H1 (cell line): ENCODE results near the gene KCNQ2. TPM values are rescaled to one million over a fixed set of nuclear protein-coding genes. Genes with fewer than 3 reads are reported as not detected.
A peak's percentile ranks its signal among the peaks of the same experiment; 100 is the strongest.

Experiments
- CTCF ChIA-PET: fragments of 300-600 bp; sonication (Branson Sonifier 250); formaldehyde crosslinking; loops from one replicate; lab custom pipeline; 2021; ENCODE audit not compliant: partially characterized antibody; lab: Charles Lee
- POLR2A ChIA-PET: fragments of 300-600 bp; sonication (Branson Sonifier 250); formaldehyde crosslinking; loops from one replicate; lab custom pipeline; 2021; ENCODE audit warnings: inconsistent platforms; ENCODE audit not compliant: partially characterized antibody; lab: Charles Lee
- DNase-seq, 2 experiments: peaks; one replicate each; pipeline versions ENCODE4 v3.0.0 to v3.0.0-alpha.2; 2010 to 2022; ENCODE audit warnings: low spot score in 2 of 2, low read depth in 1 of 2, mixed read lengths in 1 of 2
- FAIRE-seq: peaks from 2 replicates; lab custom pipeline; 2011; peaks lifted over from hg19 to GRCh38; lab: Jason Lieb, UNC
- H2AFZ ChIP-seq: 2 replicates; pipeline ENCODE4 v1.8.1; 2012; ENCODE audit warnings: low read length, inconsistent platforms
- H2AK5ac ChIP-seq: 2 replicates; pipeline ENCODE4 v1.6.1; 2013; ENCODE audit warnings: low read depth, low read length
- H2BK120ac ChIP-seq: replicated peaks from 2 replicates; pipeline ENCODE3; 2013; ENCODE audit warnings: low read depth, low read length, inconsistent platforms
- H2BK12ac ChIP-seq: 2 replicates; pipeline ENCODE4 v1.6.1; 2013; ENCODE audit warnings: low read depth, low read length
- H2BK15ac ChIP-seq: 2 replicates; pipeline ENCODE4 v1.6.1; 2013; ENCODE audit warnings: low read length
- H2BK20ac ChIP-seq: 2 replicates; pipeline ENCODE4 v1.6.1; 2013; ENCODE audit warnings: low read length
- H2BK5ac ChIP-seq: 2 replicates; pipeline ENCODE4 v1.6.1; 2013; ENCODE audit warnings: low read depth, low read length
- H3K14ac ChIP-seq: 2 replicates; pipeline ENCODE4 v1.6.1; 2013; ENCODE audit warnings: inconsistent platforms; ENCODE audit not compliant: insufficient read length
- H3K18ac ChIP-seq: 2 replicates; pipeline ENCODE4 v1.6.1; 2013; ENCODE audit warnings: low read length; ENCODE audit errors: extremely low read depth
- H3K23ac ChIP-seq: 2 replicates; pipeline ENCODE4 v1.6.1; 2013; ENCODE audit warnings: inconsistent platforms; ENCODE audit not compliant: insufficient read length
- H3K23me2 ChIP-seq: 2 replicates; pipeline ENCODE4 v1.6.1; 2013; ENCODE audit warnings: low read depth, low read length
- H3K27ac ChIP-seq: 2 replicates; pipeline ENCODE4 v1.6.1; 2011; ENCODE audit warnings: low read depth, low read length, inconsistent platforms
- H3K27me3 ChIP-seq, 4 experiments: replicated peaks in 1 of 4; 1 replicate in 1 of 4; 2 replicates in 3 of 4; pipeline versions ENCODE4 v1.6.1 to v1.8.1; 2011 to 2013; ENCODE audit warnings: low read length in 3 of 4, mild to moderate bottlenecking in 3 of 4, inconsistent platforms in 2 of 4, mixed read lengths in 2 of 4, moderate library complexity in 1 of 4; ENCODE audit not compliant: control insufficient read depth in 3 of 4, insufficient read depth in 3 of 4; ENCODE audit errors: extremely low read depth in 1 of 4
- H3K36me3 ChIP-seq, 4 experiments: 2 replicates each; pipeline versions ENCODE4 v1.6.1 to v1.8.1; 2011 to 2013; ENCODE audit warnings: mild to moderate bottlenecking in 4 of 4, low read length in 3 of 4, moderate library complexity in 2 of 4, control low read depth in 1 of 4, inconsistent platforms in 1 of 4; ENCODE audit not compliant: insufficient read depth in 4 of 4, control insufficient read depth in 2 of 4
- H3K4ac ChIP-seq: replicated peaks from 2 replicates; pipeline ENCODE3; 2013; ENCODE audit warnings: low read length, low read depth, mixed read lengths, inconsistent platforms; ENCODE audit not compliant: insufficient read length
- H3K4me1 ChIP-seq, 4 experiments: replicated peaks in 1 of 4; 1 replicate in 1 of 4; 2 replicates in 3 of 4; pipeline versions ENCODE4 v1.6.1 to v1.8.1; 2011 to 2013; ENCODE audit warnings: low read length in 3 of 4, inconsistent platforms in 2 of 4, mixed read lengths in 1 of 4; ENCODE audit not compliant: insufficient read depth in 4 of 4, control insufficient read depth in 3 of 4
- H3K4me2 ChIP-seq, 2 experiments: 2 replicates each; pipeline versions ENCODE4 v1.6.1 to v1.8.1; 2011 to 2013; ENCODE audit warnings: low read depth in 2 of 2, low read length in 2 of 2, control low read depth in 1 of 2, inconsistent platforms in 1 of 2, mild to moderate bottlenecking in 1 of 2; ENCODE audit not compliant: insufficient read depth in 1 of 2
- H3K4me3 ChIP-seq, 4 experiments: fragments of 200-600, 300-600 bp in 1 of 4; sonication (generic), shearing (Covaris generic), sonication (Bioruptor Twin) in 1 of 4; 2 replicates each; pipeline versions ENCODE4 v1.5.1 to v1.8.1; 2011 to 2016; ENCODE audit warnings: low read length in 4 of 4, low read depth in 3 of 4, control low read depth in 2 of 4, inconsistent platforms in 2 of 4, mild to moderate bottlenecking in 2 of 4, mixed read lengths in 1 of 4, moderate library complexity in 1 of 4; ENCODE audit not compliant: insufficient read depth in 2 of 4; ENCODE audit errors: extremely low read depth in 1 of 4
- H3K56ac ChIP-seq: replicated peaks from 2 replicates; pipeline ENCODE3; 2013; ENCODE audit warnings: low read depth, mild to moderate bottlenecking, mixed read lengths, low read length, inconsistent platforms; ENCODE audit not compliant: insufficient read length
- H3K79me1 ChIP-seq: 2 replicates; pipeline ENCODE4 v1.6.1; 2013; ENCODE audit warnings: low read depth, low read length, control low read depth
- H3K79me2 ChIP-seq, 2 experiments: 2 replicates each; pipeline versions ENCODE4 v1.6.1 to v1.8.1; 2012 to 2013; ENCODE audit warnings: low read length in 2 of 2, mild to moderate bottlenecking in 2 of 2, inconsistent platforms in 1 of 2; ENCODE audit not compliant: insufficient read depth in 2 of 2, control insufficient read depth in 1 of 2
- H3K9ac ChIP-seq, 4 experiments: replicated peaks in 1 of 4; 1 replicate in 1 of 4; 2 replicates in 3 of 4; pipeline versions ENCODE4 v1.6.1 to v1.8.1; 2011 to 2013; ENCODE audit warnings: low read depth in 3 of 4, low read length in 3 of 4, control low read depth in 2 of 4, mild to moderate bottlenecking in 2 of 4, moderate library complexity in 2 of 4, inconsistent platforms in 1 of 4; ENCODE audit errors: extremely low read depth in 1 of 4
- H3K9me3 ChIP-seq, 2 experiments: 2 replicates each; pipeline versions ENCODE4 v1.6.1 to v1.8.1; 2012 to 2013; ENCODE audit warnings: mild to moderate bottlenecking in 2 of 2, moderate library complexity in 2 of 2, control low read depth in 1 of 2, inconsistent platforms in 1 of 2, low read depth in 1 of 2, low read length in 1 of 2, mixed read lengths in 1 of 2; ENCODE audit not compliant: insufficient read depth in 2 of 2
- H4K20me1 ChIP-seq, 2 experiments: replicated peaks in 1 of 2; 2 replicates each; pipeline versions ENCODE3 to v1.8.1; 2011 to 2013; ENCODE audit warnings: inconsistent platforms in 2 of 2, low read length in 2 of 2, mild to moderate bottlenecking in 1 of 2; ENCODE audit not compliant: insufficient read depth in 2 of 2, control insufficient read depth in 1 of 2
- H4K5ac ChIP-seq: 2 replicates; pipeline ENCODE4 v1.6.1; 2013; ENCODE audit warnings: low read length, low read depth, mixed read lengths, inconsistent platforms; ENCODE audit not compliant: insufficient read length
- H4K8ac ChIP-seq: 2 replicates; pipeline ENCODE4 v1.8.0; 2013; ENCODE audit warnings: mild to moderate bottlenecking, moderate library complexity, low read length, inconsistent platforms; ENCODE audit not compliant: insufficient read depth; ENCODE audit errors: extremely low read depth
- H4K91ac ChIP-seq: replicated peaks from 2 replicates; pipeline ENCODE3; 2013; ENCODE audit warnings: low read length, mixed read lengths, inconsistent platforms; ENCODE audit not compliant: insufficient read length
- TAF7 ChIP-seq: optimal IDR thresholded peaks from 2 replicates; pipeline ENCODE3; 2011; ENCODE audit warnings: low read depth, mild to moderate bottlenecking, inconsistent platforms, low read length, moderate library complexity, borderline replicate concordance
- WGBS, 2 experiments: shearing (Covaris generic) in 1 of 2; methylation state at CpG; one replicate each; pipeline versions ENCODE4 v1.1.6 to v1.1.7; 2013 to 2015; ENCODE audit warnings: low lambda C conversion rate in 2 of 2, mixed read lengths in 2 of 2, inconsistent platforms in 1 of 2, low coverage in 1 of 2, missing lambda C conversion rate in 1 of 2; ENCODE audit not compliant: insufficient replicate concordance in 2 of 2, insufficient coverage in 1 of 2, insufficient read length in 1 of 2; ENCODE audit errors: extremely low coverage in 1 of 2, missing lambda C conversion rate in 1 of 2; 5-methylcytosine and 5-hydroxymethylcytosine counted together
- polyA plus RNA-seq, 7 experiments: library from polyadenylated mRNA; depleted of rRNA in 3 of 7; stranded (reverse) in 5 of 7; unstranded in 2 of 7; fragments of >200 nt in 5 of 7; fragments of 200-250 nt in 2 of 7; gene quantifications; 1 replicate in 5 of 7; 2 replicates in 1 of 7; 4 replicates in 1 of 7; pipeline versions ENCODE4 v1.2.1 to v1.2.3, GENCODE V29; 2011 to 2013; ENCODE audit warnings: missing spikeins in 2 of 7, mixed read lengths in 2 of 7
- total RNA-seq: library from RNA; stranded (reverse); fragmentation: NEBNext Ultra II Directional; extraction: Animal tissue kit (Norgen Biotek cat#: 25700); gene quantifications from 2 replicates; pipeline ENCODE4 v1.2.1, GENCODE V29; 2021
- TF ChIP-seq, protein P1 (sequence below), 3 experiments: IDR thresholded peaks; 1 replicate in 2 of 3; 2 replicates in 1 of 3; pipeline versions ENCODE4 v1.5.1 to v1.6.1; 2011; ENCODE audit warnings: low read length in 3 of 3, mild to moderate bottlenecking in 3 of 3, inconsistent platforms in 2 of 3, low read depth in 1 of 3, moderate library complexity in 1 of 3; ENCODE audit not compliant: insufficient read depth in 1 of 3; ENCODE audit errors: control extremely low read depth in 1 of 3

KCNQ2 gene
- total and polyA plus RNA-seq, 2 of the 8 experiments (the other 6 are each of a cell fraction or from before 2014, with no cell fraction given), result 82.6 to 243 TPM

DNA sequence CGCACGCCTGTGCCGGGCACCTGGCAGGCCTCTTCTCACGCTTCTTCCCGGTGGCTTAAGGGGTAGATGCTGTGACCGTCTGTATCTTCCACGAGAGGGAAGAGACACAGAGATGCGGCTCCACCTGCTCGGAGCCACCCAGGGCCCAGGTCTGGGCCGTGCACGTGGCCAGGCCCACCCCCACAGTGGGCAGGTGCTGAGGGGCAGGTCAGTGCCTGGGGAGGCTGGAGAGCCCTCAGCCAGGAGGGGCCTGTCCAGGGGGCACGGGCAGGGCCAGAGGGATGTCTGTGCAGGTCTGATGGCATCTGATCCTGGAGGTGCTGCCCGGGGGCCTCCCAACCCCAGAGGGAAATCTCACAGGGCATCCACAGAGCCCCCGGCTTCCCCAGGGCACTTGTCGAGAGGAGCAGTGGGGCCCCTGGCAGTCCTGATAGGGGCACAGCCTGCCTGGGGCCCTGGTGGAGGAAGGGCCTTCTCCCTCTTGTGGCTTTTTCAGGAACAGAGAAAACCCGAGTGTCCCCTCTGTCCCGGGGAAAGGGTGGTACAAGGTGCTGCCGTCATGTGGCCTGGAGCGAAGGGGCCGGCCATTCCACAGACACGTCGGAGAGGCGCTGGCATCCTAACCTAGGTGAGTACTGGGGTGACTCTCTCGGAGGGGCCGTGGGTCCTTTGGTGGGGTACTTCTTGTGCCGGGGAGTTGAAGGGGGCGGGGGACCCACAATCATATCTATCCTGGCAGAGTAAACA, 61.1 kb downstream of the KCNQ2 start:
- Histone ChIP-seq H2AFZ (no peak overlapping the region), H3K79me1 (no peaks in the 10 kb centered on the region), H4K20me1 (no peaks in the 10 kb centered on the region), H2BK12ac (no peak overlapping the region), H3K4me3 (no peak overlapping the region), H3K4me1 (peaks cover 0 to 10% (median 7%) of the 10 kb centered on the region in 4 experiments; a peak in 4 of 7 replicates), H3K79me2 (no peaks in the 10 kb centered on the region), H2BK20ac (no peak overlapping the region), H4K5ac (no peak overlapping the region), H3K9ac (no peak overlapping the region), H3K18ac (no peak overlapping the region), H3K23ac (no peak overlapping the region), H3K4ac (no peak overlapping the region), H3K9me3 (no peaks in the 10 kb centered on the region), H2AK5ac (no peak overlapping the region), H3K14ac (no peak overlapping the region), H3K56ac (no peak overlapping the region), H3K4me2 (no peak overlapping the region), H3K36me3 (no peaks in the 10 kb centered on the region), H2BK5ac (no peak overlapping the region), H3K23me2 (peaks cover 4% of the 10 kb centered on the region; the same call in 1 of the 2 replicates), H4K91ac (no peak overlapping the region), H3K27ac (no peak overlapping the region), H2BK15ac (peak overlapping the region; percentile 16; the same call in 1 of the 2 replicates), H3K27me3 (no peaks in the 10 kb centered on the region), H4K8ac (peak overlapping the region; percentile 3; the same call in 1 of the 2 replicates), H2BK120ac (no peak overlapping the region)
- 91% methylated on average over 23 of the region's 27 CpGs; no CpG with 5 or more reads in 1 of the 2 experiments for WGBS, 2 experiments
- ChIA-PET CTCF (interaction anchor here (0.6 to 1.5 kb wide), 2 partner anchors 41 to 102 kb away, joined by 3 read pairs; no protein-coding TSS in a partner anchor), POLR2A (interaction anchor here (1.0 kb wide), 1 partner anchor 8 kb away, joined by 3 read pairs; no protein-coding TSS in a partner anchor)
- no peak for TF ChIP-seq TAF7
- TF ChIP-seq, protein P1, sequence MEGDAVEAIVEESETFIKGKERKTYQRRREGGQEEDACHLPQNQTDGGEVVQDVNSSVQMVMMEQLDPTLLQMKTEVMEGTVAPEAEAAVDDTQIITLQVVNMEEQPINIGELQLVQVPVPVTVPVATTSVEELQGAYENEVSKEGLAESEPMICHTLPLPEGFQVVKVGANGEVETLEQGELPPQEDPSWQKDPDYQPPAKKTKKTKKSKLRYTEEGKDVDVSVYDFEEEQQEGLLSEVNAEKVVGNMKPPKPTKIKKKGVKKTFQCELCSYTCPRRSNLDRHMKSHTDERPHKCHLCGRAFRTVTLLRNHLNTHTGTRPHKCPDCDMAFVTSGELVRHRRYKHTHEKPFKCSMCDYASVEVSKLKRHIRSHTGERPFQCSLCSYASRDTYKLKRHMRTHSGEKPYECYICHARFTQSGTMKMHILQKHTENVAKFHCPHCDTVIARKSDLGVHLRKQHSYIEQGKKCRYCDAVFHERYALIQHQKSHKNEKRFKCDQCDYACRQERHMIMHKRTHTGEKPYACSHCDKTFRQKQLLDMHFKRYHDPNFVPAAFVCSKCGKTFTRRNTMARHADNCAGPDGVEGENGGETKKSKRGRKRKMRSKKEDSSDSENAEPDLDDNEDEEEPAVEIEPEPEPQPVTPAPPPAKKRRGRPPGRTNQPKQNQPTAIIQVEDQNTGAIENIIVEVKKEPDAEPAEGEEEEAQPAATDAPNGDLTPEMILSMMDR (IDR thresholded peaks at IDR 0.05; ENCODE audit: control extremely low read depth in 1 of 3, insufficient read depth in 1 of 3, low read depth in 1 of 3, low read length in 3 of 3), result peak in 1 of 3 experiments; percentile 21; a peak in 1 of 4 replicates
- FAIRE-seq (no peak), DNase-seq (no peak)
